Esophagus squamous epithelium (tissue), 4 donors: Measurements from ENCODE around the gene ACSS2.

Source experiments
- CTCF ChIP-seq, 6 experiments: fragments of 450-650 bp in 4 of 6; fragments of 200-600 bp in 2 of 6; sonication (generic) in 2 of 6; IDR thresholded peaks; one replicate each; pipeline ENCODE4 v1.5.1; 2016 to 2019; ENCODE audit warnings: antibody characterized with exemption in 6 of 6, mild to moderate bottlenecking in 4 of 6, moderate library complexity in 4 of 6
- POLR2A ChIP-seq, 4 donors: fragments of 450-650 bp; IDR thresholded peaks; one replicate each; pipeline ENCODE4 v1.6.1; 2017; ENCODE audit warnings: antibody characterized with exemption in 4 of 4, mild to moderate bottlenecking in 4 of 4, moderate library complexity in 3 of 4

DNA sequence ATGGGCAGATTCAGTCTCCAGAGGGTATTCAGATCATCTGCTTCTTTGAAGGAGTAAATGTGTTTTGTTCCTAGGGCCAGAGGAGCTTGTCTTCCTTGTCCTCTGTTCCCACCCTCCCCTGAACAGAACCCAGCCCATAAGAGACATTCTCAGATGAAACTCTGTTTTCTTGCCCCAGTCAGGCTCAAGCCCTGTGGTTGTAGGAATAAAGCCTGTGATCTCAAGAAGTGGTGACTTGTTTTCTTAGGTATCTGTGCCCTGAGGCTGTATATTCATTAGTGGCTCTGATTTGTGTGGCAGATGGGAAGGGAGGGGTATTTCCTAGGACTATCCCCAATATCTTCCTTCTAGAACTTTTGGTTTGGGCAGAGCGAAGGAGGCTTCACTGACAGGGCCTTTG is 51.3 kb downstream of the ACSS2 start:
- TF ChIP-seq POLR2A (IDR thresholded peaks at IDR 0.05) = no peak
- no peak for TF ChIP-seq CTCF (IDR thresholded peaks at IDR 0.05)
